ENCODE data around the gene LPP. TPM values are rescaled to one million over a fixed set of nuclear protein-coding genes. Genes with fewer than 3 reads are reported as not detected.

Gene LPP
- total RNA-seq, 1 experiment from 2014 or later: 54.0 TPM

GRCh38 chr3:188350961-188351360, 197.0 kb downstream of the LPP start:
- no peaks in the 10 kb centered on the region for H3K27me3 ChIP-seq (ENCODE audit: insufficient read depth, low read length)
- H3K27ac ChIP-seq (ENCODE audit: low read depth, low read length): no peak overlapping the region
- ChIA-PET RAD21 (ENCODE audit: low non-redundant PET in 1 of 2, low total read pairs in 2 of 2, uncharacterized antibody in 2 of 2, unreplicated experiment in 2 of 2) (no interaction called here), CTCF (no interaction called here), POLR2A (no interaction called here)
- no peak for DNase-seq (ENCODE audit: low read depth, low spot score)
- H4K20me1 ChIP-seq (ENCODE audit: insufficient read depth): 0 out of 2 replicates have a peak, but pooled peaks cover 2% of the 10 kb centered on the region
- H3K4me1 ChIP-seq (ENCODE audit: control insufficient read depth in 1 of 2, insufficient read depth in 2 of 2, low read length in 2 of 2): peaks cover 21 to 28% of the 10 kb centered on the region in 2 experiments
- ATAC-seq: no peak
- BruUV-seq (replicated peaks): no TSS peak
- no peak overlapping the region for H3K9ac ChIP-seq (ENCODE audit: low read length)
- no peak overlapping the region for H2AFZ ChIP-seq (ENCODE audit: low read depth, low read length, poor library complexity, severe bottlenecking)
- intact Hi-C loops (cut with micrococcal nuclease): no loop called here
- no peak overlapping the region for H3K4me3 ChIP-seq (replicated peaks in 1 of 2; ENCODE audit: low read depth in 1 of 2, low read length in 2 of 2)
- H3K9me2 ChIP-seq (ENCODE audit: insufficient read depth): no peaks in the 10 kb centered on the region
- no peaks in the 10 kb centered on the region for H3K36me3 ChIP-seq (ENCODE audit: control insufficient read depth in 1 of 2, insufficient read depth in 2 of 2, low read length in 2 of 2)
- H3K79me2 ChIP-seq (ENCODE audit: insufficient read depth, low read length): peaks cover 3% of the 10 kb centered on the region; the same call in 1 of the 2 replicates
- TF ChIP-seq CEBPB (IDR thresholded peaks at IDR 0.05; ENCODE audit: low read depth) (no peak), SRF (IDR thresholded peaks at IDR 0.05; ENCODE audit: low read depth) (no peak), TCF7L2 (IDR thresholded peaks at IDR 0.05; ENCODE audit: borderline replicate concordance, extremely low read depth, insufficient read depth, insufficient read length) (no peak), POLR2A (IDR thresholded peaks at IDR 0.05; ENCODE audit: borderline replicate concordance, extremely low read depth, insufficient read depth, insufficient read length) (no peak), EZH2 (IDR thresholded peaks at IDR 0.05) (no peak), ZFX (IDR thresholded peaks at IDR 0.05) (no peak), SIN3A (IDR thresholded peaks at IDR 0.05; ENCODE audit: low read depth) (no peak), CTCF (IDR thresholded peaks at IDR 0.05 in 2 of 3, conservative IDR thresholded peaks at IDR 0.05 in 1 of 3; ENCODE audit: borderline replicate concordance in 1 of 3, insufficient read depth in 1 of 3, low read depth in 2 of 3, low read length in 2 of 3) (no peak)
- TF ChIP-seq, protein P1, sequence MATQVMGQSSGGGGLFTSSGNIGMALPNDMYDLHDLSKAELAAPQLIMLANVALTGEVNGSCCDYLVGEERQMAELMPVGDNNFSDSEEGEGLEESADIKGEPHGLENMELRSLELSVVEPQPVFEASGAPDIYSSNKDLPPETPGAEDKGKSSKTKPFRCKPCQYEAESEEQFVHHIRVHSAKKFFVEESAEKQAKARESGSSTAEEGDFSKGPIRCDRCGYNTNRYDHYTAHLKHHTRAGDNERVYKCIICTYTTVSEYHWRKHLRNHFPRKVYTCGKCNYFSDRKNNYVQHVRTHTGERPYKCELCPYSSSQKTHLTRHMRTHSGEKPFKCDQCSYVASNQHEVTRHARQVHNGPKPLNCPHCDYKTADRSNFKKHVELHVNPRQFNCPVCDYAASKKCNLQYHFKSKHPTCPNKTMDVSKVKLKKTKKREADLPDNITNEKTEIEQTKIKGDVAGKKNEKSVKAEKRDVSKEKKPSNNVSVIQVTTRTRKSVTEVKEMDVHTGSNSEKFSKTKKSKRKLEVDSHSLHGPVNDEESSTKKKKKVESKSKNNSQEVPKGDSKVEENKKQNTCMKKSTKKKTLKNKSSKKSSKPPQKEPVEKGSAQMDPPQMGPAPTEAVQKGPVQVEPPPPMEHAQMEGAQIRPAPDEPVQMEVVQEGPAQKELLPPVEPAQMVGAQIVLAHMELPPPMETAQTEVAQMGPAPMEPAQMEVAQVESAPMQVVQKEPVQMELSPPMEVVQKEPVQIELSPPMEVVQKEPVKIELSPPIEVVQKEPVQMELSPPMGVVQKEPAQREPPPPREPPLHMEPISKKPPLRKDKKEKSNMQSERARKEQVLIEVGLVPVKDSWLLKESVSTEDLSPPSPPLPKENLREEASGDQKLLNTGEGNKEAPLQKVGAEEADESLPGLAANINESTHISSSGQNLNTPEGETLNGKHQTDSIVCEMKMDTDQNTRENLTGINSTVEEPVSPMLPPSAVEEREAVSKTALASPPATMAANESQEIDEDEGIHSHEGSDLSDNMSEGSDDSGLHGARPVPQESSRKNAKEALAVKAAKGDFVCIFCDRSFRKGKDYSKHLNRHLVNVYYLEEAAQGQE (IDR thresholded peaks at IDR 0.05; ENCODE audit: low read depth): no peak
- H3K9me3 ChIP-seq (ENCODE audit: control insufficient read depth in 1 of 2, insufficient read depth in 1 of 2, low read depth in 1 of 2, low read length in 2 of 2): no peaks in the 10 kb centered on the region
- H3K4me2 ChIP-seq (ENCODE audit: low read length): no peak overlapping the region
